ENCODE data around the gene SYCP2.

Gene SYCP2

DNA sequence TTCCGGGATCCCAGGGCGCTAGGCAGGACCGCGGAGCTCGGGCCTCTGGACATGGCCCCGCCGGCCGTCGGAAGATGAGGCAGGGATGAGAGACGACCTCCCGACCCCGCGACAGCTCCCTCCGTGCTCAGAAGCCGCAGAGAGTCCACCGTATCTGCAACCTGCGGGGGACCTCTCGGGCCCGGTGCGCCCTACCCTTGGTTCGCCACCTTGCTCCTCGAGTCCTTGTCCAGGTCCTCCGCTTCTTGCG lies 6.4 kb upstream of the SYCP2 start:
- no peak for DNase-seq (ENCODE audit: low read depth)
- TF ChIP-seq, protein P1, sequence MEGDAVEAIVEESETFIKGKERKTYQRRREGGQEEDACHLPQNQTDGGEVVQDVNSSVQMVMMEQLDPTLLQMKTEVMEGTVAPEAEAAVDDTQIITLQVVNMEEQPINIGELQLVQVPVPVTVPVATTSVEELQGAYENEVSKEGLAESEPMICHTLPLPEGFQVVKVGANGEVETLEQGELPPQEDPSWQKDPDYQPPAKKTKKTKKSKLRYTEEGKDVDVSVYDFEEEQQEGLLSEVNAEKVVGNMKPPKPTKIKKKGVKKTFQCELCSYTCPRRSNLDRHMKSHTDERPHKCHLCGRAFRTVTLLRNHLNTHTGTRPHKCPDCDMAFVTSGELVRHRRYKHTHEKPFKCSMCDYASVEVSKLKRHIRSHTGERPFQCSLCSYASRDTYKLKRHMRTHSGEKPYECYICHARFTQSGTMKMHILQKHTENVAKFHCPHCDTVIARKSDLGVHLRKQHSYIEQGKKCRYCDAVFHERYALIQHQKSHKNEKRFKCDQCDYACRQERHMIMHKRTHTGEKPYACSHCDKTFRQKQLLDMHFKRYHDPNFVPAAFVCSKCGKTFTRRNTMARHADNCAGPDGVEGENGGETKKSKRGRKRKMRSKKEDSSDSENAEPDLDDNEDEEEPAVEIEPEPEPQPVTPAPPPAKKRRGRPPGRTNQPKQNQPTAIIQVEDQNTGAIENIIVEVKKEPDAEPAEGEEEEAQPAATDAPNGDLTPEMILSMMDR (conservative IDR thresholded peaks at IDR 0.05; ENCODE audit: control insufficient read depth, insufficient read depth, low read depth, low read length): no peak

DNA sequence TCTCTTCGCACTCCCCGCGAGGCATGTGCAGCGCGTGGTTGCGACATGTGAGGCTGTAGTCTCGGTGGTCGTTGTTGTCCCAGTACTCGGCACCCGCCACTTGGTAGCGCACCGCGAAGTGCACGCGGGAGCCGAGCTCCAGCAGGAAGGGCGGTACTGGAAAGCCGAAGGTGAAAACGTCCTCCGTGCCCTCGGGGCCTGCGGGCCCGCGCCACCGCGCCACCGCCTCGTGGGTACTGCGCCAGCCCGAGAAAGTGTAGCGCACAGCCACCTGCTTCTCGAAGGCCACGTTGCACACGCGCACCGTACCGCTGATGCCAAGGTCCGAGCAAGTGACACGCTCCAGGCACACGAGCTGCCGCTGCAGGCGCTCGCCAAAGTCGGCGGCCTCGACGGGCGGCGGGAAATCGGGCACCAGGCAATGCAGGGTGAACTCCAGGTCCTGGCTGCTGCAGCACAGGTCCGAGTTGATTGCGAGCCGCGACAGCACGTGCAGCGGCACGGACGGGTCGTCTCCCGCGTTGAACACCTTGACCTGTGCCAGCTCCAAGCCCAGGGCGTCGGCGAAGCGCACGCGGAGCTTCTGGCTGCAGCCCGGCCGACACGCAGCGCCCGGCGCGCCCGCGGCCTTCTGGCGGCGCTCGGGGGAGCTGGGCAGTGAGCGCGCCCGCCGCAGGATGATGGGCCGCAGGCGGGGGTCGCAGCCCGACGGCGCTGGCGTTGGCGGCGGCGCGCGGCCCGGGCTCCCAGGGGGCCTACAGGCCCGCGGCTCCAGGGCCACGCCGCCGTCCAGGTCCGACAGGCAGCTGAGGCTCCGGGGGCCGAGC lies 5.8 kb upstream of the SYCP2 start:
- TF ChIP-seq, protein P1 (conservative IDR thresholded peaks at IDR 0.05; ENCODE audit: control insufficient read depth, insufficient read depth, low read depth, low read length): no peak
- DNase-seq (ENCODE audit: low read depth): peak; percentile 8
- H3K4me3 ChIP-seq (ENCODE audit: control insufficient read depth, low read depth, low read length): peak overlapping the region; percentile 69

More for the DNA sequence above, 6.4 kb upstream of the SYCP2 start:
- peak overlapping the region; percentile 69 for H3K4me3 ChIP-seq (ENCODE audit: control insufficient read depth, low read depth, low read length)

DNA sequence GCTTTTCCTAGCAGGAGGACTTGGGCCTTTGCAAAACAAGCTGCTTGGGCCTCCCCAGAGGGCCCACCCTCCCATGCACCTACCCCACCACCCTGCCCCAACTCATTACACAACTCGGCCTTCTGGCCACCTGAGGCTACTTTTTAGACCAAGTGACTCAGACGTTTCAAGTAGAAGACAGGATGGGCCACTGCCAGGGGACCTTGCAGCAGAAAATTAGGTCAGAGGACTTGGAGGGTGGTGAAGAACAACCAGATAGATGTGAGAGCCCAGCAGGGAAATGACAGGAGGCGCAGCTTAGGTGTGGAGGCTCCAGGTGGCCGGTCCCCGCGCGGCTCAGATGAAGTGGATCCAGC lies 5.2 kb upstream of the SYCP2 start:
- DNase-seq (ENCODE audit: low read depth): peak; percentile 60
- TF ChIP-seq, protein P1 (conservative IDR thresholded peaks at IDR 0.05; ENCODE audit: control insufficient read depth, insufficient read depth, low read depth, low read length): no peak
- no peak overlapping the region for H3K4me3 ChIP-seq (ENCODE audit: control insufficient read depth, low read depth, low read length)

DNA sequence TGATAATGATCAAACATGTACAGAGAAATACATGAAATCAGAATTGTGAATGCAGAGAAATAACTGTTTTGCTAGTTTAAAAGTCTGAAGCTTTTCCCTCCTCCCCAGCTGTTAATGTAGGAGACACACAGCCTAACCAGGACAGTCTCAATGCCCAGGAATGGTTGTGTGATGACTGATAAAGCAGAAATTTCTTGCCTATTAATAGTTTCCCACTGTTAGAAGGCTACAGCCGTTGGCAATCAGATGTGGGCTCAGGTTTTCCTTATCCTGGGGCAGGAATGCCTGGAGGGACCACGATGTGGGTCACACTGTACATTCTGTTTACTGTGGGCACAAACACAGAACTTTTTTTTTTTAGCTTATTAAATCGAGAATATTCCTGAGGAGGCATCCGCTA lies 4.8 kb upstream of the SYCP2 start:
- TF ChIP-seq, protein P1 (conservative IDR thresholded peaks at IDR 0.05; ENCODE audit: control insufficient read depth, insufficient read depth, low read depth, low read length): no peak
- peak; percentile 55 for DNase-seq (ENCODE audit: low read depth)
- no peak overlapping the region for H3K4me3 ChIP-seq (ENCODE audit: control insufficient read depth, low read depth, low read length)

DNA sequence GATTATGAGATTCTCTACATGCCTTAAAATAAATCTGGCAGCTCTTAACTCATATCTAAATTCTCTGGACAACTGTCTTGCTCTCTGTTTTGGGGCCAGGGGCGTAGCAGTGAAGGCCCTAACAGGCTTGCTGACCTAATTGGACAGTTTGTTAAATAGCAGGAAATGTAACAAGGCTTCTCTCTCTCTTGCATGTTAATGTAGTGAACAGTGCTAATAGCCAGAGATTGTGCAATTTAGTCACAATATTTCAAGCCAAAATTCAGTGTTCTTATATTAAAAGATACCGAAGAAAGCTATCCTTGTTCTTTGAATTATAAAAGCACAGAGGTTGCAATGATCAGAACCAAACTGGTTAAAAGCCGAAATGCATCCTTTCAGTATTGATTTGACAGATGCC lies 3.7 kb upstream of the SYCP2 start:
- no peak for DNase-seq (ENCODE audit: low read depth)
- TF ChIP-seq, protein P1 (conservative IDR thresholded peaks at IDR 0.05; ENCODE audit: control insufficient read depth, insufficient read depth, low read depth, low read length): no peak
- no peak overlapping the region for H3K4me3 ChIP-seq (ENCODE audit: control insufficient read depth, low read depth, low read length)

DNA sequence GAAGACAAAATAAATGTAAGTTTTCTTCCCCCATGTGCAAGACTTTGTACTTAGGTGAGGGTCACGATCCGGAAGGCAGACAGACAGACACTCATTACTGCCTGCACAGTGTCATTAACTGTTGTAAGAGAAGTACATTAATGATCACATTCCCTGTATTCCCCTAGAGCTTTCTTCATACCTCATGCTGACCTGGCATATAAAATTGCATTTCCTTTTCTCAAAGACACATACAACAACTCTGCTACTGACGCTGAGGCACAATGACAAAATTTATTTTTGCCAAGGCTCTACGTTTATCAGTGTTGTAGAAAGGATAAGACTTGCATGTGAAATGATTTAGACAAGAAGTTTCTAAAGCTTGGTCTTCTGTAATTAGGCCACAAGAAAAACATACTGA lies 3.0 kb upstream of the SYCP2 start:
- TF ChIP-seq, protein P1 (conservative IDR thresholded peaks at IDR 0.05; ENCODE audit: control insufficient read depth, insufficient read depth, low read depth, low read length): no peak
- no peak for DNase-seq (ENCODE audit: low read depth)

More for the DNA sequence above, 3.0 kb upstream of the SYCP2 start:
- H3K4me3 ChIP-seq (ENCODE audit: control insufficient read depth, low read depth, low read length): no peak overlapping the region
